ENCODE data around the gene HEATR1. TPM values are rescaled to one million over a fixed set of nuclear protein-coding genes. Genes with fewer than 3 reads are reported as not detected.
"Not testable (repeated sequence)": the region's sequence is repeated elsewhere in the genome, so short reads cannot be mapped to it uniquely, and the experiment has no call there.

HEATR1 gene
- total RNA-seq, 1 donor from 2014 or later, result 34.6 TPM

DNA sequence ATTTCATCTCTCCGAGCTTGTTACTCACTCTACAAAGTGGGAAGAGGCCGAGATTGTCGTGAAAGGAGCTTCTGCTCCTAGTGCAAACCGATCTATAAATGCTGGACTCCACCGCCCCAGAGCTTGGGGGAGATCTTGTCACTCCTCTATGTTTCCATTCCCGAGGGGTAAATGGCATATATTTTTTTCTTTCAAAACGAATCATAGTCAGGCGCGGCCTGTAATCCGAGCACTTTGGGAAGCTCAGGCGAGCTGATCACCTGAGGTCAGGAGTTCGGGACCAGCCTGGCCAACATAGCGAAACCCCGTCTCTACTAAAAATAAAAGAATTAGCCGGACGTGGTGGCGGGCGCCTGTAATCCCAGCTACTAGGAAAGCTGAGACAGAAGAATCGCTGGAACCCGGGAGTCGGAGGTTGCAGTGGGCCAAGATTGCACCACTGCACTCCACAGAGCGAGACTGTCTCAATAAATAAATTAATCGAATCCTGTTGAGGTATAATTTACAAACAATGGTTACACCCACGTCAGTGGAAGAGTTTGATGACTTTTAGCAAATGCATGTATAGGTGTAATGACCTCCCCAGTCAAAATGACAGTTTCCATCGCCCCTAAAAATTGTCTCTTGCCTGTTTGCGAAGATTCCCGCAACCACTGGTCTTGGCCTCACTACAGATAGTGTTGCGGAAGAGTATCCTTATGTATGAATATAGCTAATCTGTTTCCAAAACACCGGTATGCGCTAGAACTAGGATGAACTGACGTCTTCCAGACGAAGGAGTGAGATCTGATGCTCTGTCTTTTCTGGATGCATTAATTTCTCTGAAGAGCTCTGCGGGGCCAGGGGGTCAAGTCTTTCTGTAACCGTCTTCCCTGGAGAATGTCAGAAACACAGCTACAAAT, 840 bp upstream of the HEATR1 start:
- Mint-ChIP-seq H3K27ac (ENCODE audit: unreplicated experiment) (peak overlapping the region; percentile 89), H3K36me3 (ENCODE audit: unreplicated experiment) (no peaks in the 10 kb centered on the region), H3K9me3 (ENCODE audit: unreplicated experiment) (no peaks in the 10 kb centered on the region), H3K4me3 (ENCODE audit: unreplicated experiment) (peak overlapping the region; percentile 93), H3K4me1 (ENCODE audit: unreplicated experiment) (peaks cover 17% of the 10 kb centered on the region), H3K27me3 (ENCODE audit: unreplicated experiment) (peaks cover 20% of the 10 kb centered on the region)
- TF ChIP-seq, protein P1, sequence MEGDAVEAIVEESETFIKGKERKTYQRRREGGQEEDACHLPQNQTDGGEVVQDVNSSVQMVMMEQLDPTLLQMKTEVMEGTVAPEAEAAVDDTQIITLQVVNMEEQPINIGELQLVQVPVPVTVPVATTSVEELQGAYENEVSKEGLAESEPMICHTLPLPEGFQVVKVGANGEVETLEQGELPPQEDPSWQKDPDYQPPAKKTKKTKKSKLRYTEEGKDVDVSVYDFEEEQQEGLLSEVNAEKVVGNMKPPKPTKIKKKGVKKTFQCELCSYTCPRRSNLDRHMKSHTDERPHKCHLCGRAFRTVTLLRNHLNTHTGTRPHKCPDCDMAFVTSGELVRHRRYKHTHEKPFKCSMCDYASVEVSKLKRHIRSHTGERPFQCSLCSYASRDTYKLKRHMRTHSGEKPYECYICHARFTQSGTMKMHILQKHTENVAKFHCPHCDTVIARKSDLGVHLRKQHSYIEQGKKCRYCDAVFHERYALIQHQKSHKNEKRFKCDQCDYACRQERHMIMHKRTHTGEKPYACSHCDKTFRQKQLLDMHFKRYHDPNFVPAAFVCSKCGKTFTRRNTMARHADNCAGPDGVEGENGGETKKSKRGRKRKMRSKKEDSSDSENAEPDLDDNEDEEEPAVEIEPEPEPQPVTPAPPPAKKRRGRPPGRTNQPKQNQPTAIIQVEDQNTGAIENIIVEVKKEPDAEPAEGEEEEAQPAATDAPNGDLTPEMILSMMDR (IDR thresholded peaks at IDR 0.05), result no peak
- DNase-seq (ENCODE audit: extremely low spot score, unreplicated experiment), result no peak

DNA sequence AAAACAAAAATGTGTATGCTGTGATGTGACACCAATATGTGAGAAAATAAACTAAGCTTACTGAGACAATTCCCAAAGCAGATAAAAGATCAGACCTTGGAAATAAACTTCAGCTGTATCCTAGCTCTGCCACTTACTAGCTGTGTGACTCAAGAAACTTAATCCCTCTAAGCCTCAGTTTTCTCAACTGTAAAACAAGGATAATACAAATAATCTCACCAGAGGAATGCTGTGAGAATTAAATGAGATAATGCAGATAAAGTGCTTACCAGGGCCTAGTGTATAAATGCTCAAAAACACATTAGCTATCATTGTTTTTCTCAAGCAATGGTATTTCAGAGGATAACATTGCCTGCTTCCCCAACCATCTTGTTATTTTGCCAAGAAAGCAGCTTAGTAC, 2.1 kb downstream of the HEATR1 start:
- H3K27ac Mint-ChIP-seq (ENCODE audit: unreplicated experiment), result no peak overlapping the region
- H3K4me3 Mint-ChIP-seq (ENCODE audit: unreplicated experiment), result no peak overlapping the region
- H3K27me3 Mint-ChIP-seq (ENCODE audit: unreplicated experiment), result no peaks in the 10 kb centered on the region
- H3K36me3 Mint-ChIP-seq (ENCODE audit: unreplicated experiment), result peaks cover 4% of the 10 kb centered on the region
- H3K9me3 Mint-ChIP-seq (ENCODE audit: unreplicated experiment), result no peaks in the 10 kb centered on the region
- H3K4me1 Mint-ChIP-seq (ENCODE audit: unreplicated experiment), result peaks cover 17% of the 10 kb centered on the region
- DNase-seq (ENCODE audit: extremely low spot score, unreplicated experiment), result no peak
- TF ChIP-seq, protein P1 (IDR thresholded peaks at IDR 0.05), result no peak

DNA sequence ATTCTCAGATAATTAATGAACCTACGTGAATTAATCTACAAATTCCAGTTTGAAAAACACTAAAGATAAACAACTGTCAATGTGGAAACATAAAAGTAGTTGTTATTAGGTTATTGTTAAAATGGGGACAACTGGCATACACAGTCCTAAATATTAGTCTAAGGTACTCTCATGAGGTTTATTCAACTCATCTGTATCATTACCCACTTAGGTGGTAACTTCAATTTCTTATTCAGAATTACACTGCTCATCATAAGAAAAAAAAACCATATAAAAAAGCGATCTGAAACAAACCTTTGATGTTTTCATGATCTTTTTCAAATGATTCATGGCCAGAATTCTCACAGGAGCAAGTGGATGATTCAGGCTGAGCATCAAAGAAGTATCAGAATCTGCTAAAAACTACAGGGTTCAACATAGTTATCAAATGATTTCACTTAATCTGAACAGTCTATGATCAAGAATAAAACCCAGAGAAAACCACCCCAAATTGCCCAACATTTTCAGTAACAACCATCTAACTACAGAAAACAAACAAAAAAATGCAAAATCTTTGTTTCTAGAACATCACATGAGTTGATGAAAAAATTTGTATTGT, 13.7 kb downstream of the HEATR1 start:
- DNase-seq (ENCODE audit: extremely low spot score, unreplicated experiment), result no peak
- Mint-ChIP-seq H3K4me1 (ENCODE audit: unreplicated experiment) (no peaks in the 10 kb centered on the region), H3K27ac (ENCODE audit: unreplicated experiment) (no peak overlapping the region), H3K27me3 (ENCODE audit: unreplicated experiment) (no peaks in the 10 kb centered on the region), H3K36me3 (ENCODE audit: unreplicated experiment) (peaks cover 43% of the 10 kb centered on the region), H3K9me3 (ENCODE audit: unreplicated experiment) (no peaks in the 10 kb centered on the region), H3K4me3 (ENCODE audit: unreplicated experiment) (no peak overlapping the region)
- TF ChIP-seq, protein P1 (IDR thresholded peaks at IDR 0.05), result no peak

DNA sequence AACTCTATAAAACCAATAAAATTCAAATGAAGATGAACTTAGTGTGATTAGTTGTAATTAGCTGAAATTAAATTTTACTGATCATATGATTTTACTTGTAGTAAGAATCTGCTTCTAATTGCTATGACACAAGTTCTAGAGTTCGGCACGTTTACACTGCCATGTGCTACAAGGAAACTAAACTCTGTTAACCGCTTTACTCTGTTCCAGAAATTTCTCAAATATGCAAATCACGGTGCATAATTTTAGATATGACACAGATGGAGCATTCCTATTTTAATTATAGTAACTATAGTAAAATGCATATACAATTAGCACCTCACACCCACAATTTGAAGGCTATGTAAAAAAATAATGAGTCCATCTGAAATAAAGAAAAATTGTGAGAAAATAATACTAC, 14.8 kb downstream of the HEATR1 start:
- TF ChIP-seq, protein P1 (IDR thresholded peaks at IDR 0.05), result no peak
- Mint-ChIP-seq H3K36me3 (ENCODE audit: unreplicated experiment) (peaks cover 46% of the 10 kb centered on the region), H3K9me3 (ENCODE audit: unreplicated experiment) (no peaks in the 10 kb centered on the region), H3K4me1 (ENCODE audit: unreplicated experiment) (no peaks in the 10 kb centered on the region), H3K4me3 (ENCODE audit: unreplicated experiment) (no peak overlapping the region), H3K27ac (ENCODE audit: unreplicated experiment) (no peak overlapping the region), H3K27me3 (ENCODE audit: unreplicated experiment) (no peaks in the 10 kb centered on the region)
- DNase-seq (ENCODE audit: extremely low spot score, unreplicated experiment), result no peak

DNA sequence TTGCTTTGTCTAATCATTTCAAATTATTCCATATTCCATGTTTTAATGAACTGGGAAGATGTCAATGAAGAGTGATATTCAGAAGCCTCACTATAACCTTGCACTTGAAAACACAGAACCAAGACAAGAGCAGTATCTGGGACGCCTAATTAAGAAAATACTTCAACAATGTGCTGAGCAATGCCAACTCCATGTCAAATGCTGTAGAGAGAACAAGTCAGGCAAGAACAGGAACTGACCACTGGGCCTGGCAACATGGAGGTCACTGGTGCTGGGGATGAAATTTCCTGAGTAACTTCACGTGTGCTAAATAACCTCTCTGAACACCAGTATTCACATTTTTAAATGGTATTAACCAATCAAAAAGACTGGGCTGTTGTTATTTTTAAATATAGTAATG, 22.8 kb downstream of the HEATR1 start:
- Mint-ChIP-seq H3K9me3 (ENCODE audit: unreplicated experiment) (no peaks in the 10 kb centered on the region), H3K27ac (ENCODE audit: unreplicated experiment) (no peak overlapping the region), H3K4me1 (ENCODE audit: unreplicated experiment) (no peaks in the 10 kb centered on the region), H3K36me3 (ENCODE audit: unreplicated experiment) (peaks cover 51% of the 10 kb centered on the region), H3K4me3 (ENCODE audit: unreplicated experiment) (no peak overlapping the region), H3K27me3 (ENCODE audit: unreplicated experiment) (no peaks in the 10 kb centered on the region)
- DNase-seq (ENCODE audit: extremely low spot score, unreplicated experiment), result no peak
- TF ChIP-seq, protein P1 (IDR thresholded peaks at IDR 0.05), result no peak

DNA sequence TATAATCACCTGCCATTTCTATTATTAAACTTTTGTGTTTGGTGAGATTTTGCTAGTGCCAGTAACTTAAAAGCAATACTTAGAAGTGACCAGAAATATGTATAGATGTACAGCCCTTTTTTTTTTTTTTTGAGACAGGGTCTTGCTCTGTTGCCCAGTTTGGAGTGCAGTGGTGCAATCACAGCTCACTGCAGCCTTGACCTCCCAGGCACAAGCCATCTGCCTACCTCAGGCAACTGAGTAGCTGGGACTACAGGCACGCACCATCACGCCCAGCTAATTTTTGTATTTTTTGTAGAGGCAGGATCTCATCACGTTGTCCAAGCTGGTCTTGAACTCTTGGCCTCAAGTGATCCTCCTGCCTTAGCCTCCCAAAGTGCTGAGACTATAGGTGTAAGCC, 23.9 kb downstream of the HEATR1 start:
- not testable (repeated sequence) for H3K4me1 Mint-ChIP-seq (ENCODE audit: unreplicated experiment); H3K27ac Mint-ChIP-seq (ENCODE audit: unreplicated experiment); H3K27me3 Mint-ChIP-seq (ENCODE audit: unreplicated experiment); H3K4me3 Mint-ChIP-seq (ENCODE audit: unreplicated experiment); H3K9me3 Mint-ChIP-seq (ENCODE audit: unreplicated experiment); DNase-seq (ENCODE audit: extremely low spot score, unreplicated experiment)
- H3K36me3 Mint-ChIP-seq (ENCODE audit: unreplicated experiment), result peaks cover 51% of the 10 kb centered on the region

All from osteocyte (in vitro differentiated cells).